ENCODE measurements around the gene ZNF524.

The ZNF524 gene

DNA sequence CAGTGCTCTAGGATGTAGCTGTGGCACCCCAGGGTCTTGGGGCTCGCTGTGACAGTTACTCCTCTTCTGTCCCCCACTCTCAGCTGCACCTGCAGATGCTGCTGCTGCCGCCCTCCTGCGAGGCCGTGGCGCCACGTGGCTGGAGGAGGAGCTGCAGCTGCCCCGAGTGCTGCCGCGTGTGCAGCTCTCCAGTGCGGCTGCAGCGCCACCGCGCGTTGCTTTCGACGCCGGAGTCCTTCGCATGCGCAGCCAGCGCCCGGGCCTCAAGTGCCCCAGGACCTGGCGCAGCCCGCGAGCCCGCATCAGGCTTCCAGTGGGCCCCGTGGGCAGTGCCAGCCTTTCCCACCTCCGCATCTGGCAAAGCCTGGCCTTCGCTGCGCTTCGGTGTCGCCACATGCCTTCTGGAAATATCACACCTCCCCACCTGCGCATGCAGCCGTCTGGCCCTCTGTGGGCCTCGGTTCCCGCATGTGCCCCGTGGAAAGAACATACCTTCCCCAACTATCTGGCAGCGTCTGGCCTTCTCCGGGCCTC, 40.0 kb downstream of the ZNF524 start:
- H3K27ac ChIP-seq = peak overlapping the region; percentile 86
- DNase-seq (ENCODE audit: low read depth, low spot score) = no peak

DNA sequence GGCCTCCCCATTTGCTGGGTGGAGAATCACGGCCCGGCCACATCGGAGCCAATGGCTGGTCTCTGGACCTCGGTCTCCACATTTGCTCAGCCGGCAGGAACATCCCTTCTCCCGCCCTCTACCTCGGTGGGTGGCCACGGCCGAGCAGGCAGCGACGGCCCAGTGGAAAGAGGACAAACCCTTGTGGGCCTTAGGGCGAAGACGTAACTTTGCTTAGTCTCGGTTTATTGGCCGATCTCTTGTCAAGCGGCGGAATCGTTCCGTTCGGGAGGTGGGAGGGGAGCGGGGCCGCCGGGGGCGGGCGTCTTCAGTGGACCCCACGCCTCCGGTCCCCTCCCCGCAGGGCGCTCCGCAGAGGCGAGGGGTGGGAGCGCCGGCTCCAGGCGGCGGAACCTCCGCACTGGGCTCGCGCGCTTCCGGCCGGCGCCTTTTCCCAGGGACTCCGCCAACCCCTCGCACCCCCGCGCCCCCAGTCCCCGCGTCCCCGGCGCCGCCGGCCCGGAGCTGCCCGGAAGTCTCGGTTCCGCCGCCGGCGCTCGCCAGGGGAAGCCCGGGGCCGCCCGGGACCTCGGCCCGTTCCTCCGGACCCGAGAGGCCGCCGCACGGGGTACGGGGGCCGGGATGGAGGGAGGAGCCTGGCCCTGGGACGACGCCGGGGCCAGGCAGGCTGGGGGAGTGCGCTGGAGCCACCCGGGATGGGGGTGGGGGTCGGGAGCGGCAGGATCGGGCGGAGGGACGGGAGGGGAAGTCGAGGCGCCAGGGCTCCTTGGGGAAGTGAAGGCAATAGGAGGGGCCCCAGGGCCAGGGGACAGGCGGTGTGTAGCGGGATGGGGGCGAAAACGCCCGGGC, 40.7 kb downstream of the ZNF524 start, which contains the start of gene ZNF580:
Gene ZNF580, plus strand, starts transcription at position 426 of the 849 bp plus-strand sequence. CDS start 1,507 bp downstream, outside the sequence.
- H3K27ac ChIP-seq = peak within 1 kb of the TSS; percentile 86
- no peak for DNase-seq (ENCODE audit: low read depth, low spot score)

DNA sequence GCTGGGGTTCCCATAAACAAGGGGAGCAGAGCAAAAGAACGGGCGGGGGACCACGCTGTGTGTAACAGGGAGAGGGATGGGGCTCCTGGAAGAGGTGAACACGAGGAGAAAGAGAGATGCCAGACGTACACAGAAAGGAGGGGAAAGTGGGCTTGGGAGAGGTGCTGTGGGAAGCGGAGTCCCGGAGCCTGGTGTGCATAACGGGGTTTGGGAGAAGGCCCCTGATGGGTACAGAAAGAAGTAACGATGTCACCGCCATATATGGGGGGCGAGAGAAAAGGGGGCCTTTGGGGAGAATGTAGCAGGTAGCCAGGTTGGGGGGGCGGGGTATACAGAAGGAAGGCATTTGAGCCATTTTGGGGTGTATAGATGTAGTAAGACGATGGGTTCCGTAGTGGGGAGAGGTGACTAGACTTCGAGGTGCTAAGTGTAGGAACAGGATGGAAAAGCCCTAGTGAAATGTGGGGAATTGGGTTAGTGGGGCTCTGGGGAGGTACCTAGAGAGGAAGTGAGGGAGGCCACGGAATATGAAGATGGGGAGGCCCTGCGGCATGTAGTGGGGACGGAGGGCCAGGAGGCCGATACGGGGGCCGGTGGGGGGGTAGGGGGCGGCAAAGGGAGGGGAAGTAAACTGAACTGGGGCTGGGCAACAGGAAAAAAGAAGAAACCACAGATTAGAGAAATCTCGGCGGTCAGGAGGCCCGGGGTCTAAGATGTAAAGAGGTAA, 41.5 kb downstream of the ZNF524 start:
- peak overlapping the region; percentile 86 for H3K27ac ChIP-seq
- DNase-seq (ENCODE audit: low read depth, low spot score) = no peak

DNA sequence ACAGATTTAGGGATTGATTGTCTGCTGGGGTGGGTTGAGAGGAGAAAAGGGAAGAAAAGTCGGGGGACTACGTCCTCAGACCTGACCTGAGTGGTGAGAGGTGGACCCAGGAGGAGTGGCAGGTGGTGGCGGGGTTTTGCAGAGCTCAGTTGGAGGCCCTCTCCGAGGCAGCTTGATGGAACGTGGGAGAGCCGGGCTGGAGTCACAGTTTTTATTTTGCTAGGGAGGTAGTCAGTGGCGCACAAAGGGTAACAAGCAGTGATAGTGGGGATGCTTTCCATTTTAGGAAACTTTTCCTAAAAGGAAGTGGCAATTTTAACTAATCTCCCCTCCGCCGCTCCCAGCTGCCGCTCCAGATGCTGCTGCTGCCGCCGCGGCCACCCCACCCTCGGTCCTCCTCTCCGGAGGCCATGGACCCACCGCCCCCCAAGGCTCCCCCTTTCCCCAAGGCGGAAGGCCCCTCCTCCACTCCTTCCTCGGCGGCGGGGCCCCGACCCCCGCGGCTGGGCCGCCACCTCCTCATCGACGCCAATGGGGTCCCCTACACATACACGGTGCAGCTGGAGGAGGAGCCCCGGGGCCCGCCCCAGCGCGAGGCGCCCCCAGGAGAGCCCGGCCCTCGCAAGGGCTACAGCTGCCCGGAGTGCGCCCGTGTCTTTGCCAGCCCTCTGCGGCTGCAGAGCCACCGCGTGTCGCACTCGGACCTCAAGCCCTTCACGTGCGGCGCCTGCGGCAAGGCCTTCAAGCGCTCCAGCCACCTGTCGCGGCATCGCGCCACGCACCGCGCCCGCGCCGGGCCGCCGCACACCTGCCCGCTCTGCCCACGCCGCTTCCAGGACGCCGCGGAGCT, 42.3 kb downstream of the ZNF524 start:
- no peak for DNase-seq (ENCODE audit: low read depth, low spot score)
- peak overlapping the region; percentile 86 for H3K27ac ChIP-seq

DNA sequence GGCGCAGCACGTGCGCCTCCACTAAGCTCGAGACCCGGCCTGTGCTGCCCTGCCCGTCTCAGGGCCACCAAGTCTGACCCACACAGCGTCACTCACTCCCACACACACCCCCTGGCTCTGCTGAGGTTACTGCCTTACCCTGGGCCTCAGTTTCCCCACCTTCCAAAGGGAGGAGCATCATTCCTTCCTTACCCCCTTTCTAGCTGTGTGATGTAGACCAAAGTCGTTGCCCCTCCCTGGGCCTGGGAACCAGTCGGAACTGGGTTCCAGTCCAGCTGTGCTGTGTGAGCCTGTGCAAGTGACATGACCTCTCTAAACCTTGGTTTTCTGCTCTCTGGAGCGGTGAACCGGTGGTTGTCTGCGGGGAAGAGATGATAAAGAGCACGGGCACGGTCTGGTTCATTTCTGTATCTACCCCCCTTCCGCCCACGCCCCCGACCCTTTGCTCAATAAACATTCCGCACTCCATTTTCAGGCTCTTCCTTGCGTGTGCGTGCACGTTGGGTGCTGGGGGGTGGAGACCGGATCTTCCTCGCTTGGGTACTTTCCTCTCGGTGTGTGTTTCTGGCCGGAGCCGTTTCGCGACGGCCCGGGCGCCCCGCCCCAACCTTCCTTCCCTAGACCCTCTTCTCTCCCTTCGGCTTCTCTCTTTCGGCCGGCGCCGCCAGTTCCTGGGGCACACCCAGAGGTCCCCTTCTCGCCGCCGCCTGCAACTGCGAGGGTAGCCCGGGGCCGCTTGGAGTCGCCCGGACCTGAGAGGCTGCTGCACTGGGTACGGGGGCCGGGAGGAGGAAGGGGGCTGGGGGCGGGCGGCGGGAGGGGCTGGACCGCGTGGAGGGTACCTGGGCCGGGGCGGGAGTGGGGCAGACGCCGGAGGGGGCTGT, 43.2 kb downstream of the ZNF524 start, which contains the start of gene ZNF581:
Gene ZNF581, plus strand, starts transcription at position 647 of the 884 bp plus-strand sequence. CDS start 923 bp downstream, outside the sequence.
- DNase-seq (ENCODE audit: low read depth, low spot score) = no peak
- peak within 1 kb of the TSS; percentile 86 for H3K27ac ChIP-seq

DNA sequence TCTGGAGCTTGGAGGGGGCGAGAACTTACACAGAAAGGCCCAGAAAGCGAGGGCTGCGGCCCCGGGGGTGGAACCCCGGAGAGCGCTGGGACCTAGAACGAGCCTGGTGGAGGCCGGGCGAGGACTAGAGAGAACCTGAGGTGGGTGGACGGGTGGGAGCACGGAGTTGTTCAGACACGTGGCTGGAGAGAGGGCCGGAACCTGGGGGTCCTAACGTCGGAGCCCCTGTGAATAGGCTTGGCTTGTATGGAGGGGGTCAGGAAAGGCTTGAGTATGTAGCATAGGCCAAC, 43.7 kb downstream of the ZNF524 start:
- DNase-seq (ENCODE audit: low read depth, low spot score) = no peak
- H3K27ac ChIP-seq = peak overlapping the region; percentile 86

DNA sequence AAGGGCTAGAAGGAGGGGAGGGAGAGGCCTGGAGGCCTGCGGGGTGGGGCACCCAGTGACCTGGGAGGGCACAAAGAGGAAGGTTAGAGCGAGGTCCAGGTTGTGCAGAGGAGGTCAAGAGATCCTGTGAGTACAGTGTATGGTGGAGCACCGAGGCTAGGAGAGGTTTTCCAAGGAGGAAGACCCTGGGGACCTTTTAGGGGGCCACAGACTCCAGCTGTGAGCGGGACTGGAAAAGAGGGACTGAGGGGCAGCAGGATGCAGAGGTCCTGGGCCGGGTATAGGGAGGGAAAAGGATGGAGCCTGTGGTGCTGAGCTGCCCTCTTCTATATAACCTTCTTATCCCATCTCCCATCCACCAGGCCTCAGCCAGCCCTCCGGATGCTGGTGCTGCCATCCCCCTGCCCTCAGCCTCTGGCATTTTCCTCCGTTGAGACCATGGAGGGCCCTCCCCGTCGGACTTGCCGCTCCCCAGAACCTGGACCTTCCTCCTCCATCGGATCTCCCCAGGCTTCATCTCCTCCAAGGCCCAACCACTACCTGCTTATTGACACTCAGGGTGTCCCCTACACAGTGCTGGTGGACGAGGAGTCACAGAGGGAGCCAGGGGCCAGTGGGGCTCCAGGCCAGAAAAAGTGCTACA, 44.2 kb downstream of the ZNF524 start:
- peak overlapping the region; percentile 86 for H3K27ac ChIP-seq
- no peak for DNase-seq (ENCODE audit: low read depth, low spot score)

DNA sequence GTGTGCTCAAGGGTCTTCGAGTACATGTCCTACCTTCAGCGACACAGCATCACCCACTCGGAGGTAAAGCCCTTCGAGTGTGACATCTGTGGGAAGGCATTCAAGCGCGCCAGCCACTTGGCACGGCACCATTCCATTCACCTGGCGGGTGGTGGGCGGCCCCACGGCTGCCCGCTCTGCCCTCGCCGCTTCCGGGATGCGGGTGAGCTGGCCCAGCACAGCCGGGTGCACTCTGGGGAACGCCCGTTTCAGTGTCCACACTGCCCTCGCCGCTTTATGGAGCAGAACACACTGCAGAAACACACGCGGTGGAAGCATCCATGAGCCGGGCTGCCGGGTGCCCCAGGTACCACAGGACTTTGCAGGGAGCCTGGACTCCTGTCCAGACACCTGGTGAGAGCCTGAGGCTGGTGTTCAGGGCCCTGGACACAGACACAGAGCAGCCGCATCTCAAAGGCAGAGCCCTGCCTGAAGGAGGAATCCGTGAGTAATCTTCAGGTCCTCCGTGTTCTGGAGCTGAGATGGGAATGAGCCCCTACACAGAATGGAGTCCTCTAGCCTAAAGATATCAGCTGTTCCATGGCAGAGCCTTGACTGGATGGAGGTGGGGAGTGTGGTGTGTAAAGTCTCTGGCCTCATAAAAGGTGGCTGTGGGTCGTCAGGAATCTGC, 44.9 kb downstream of the ZNF524 start:
- no peak overlapping the region for H3K27ac ChIP-seq
- DNase-seq (ENCODE audit: low read depth, low spot score) = no peak

DNA sequence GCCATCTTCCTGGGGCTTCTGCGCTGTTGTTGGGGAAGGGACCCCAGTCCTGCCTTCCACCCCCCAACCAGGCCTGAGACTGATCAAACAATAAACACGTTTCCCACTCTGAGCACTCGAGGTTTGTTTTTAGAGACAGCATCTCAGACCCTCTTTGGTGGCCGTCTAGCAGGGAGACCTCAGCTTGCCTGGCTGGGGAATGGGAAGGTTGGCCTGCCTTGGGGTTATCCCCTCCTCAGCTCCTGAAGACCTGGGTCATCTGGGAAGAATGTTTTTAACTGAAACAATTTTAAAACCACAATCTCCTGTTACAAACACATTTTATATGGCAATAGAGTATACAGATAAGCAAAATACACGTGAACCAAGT, 45.4 kb downstream of the ZNF524 start:
- H3K27ac ChIP-seq = no peak overlapping the region
- DNase-seq (ENCODE audit: low read depth, low spot score) = no peak

DNA sequence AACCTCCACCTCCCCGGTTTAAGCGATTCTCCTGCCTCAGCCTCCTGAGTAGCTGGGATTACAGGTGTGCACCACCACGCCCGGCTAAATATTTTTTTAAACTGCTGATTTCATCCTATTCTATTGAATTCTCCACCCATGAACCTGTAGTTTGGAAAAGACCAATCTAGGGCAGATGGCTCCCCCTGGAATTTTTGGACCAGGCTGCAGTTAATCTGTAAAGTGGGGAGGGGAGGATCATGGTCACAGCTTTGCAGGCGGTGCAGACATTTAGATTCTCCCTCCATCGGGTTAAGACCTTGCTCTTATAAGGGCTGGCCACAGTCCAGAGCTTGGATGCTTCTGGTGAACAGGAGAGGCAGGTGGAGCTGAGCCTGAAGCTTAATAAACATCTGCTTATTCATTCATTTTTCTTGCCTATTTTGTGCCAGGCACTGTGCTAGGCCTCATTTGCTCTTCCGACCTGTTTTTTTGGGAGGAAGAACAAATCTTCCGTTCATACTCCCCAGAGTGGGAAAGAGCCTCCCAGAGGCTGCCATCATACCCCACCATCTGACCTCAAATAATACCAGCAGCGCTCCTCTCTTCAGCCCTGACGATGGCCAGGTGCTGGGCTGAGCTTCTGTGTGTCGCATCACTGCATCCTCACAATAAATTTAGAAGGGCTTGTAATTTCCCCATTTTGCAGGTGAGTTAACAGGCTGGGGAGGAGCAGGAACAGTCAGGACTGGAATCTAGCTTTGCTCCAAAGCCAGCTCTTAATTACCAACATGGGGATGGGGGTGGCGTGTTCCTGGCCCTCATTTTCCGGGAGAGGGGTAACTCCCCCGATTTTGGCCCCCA, 47.0 kb downstream of the ZNF524 start:
- no peak for DNase-seq (ENCODE audit: low read depth, low spot score)
- H3K27ac ChIP-seq = peak overlapping the region; percentile 40

DNA sequence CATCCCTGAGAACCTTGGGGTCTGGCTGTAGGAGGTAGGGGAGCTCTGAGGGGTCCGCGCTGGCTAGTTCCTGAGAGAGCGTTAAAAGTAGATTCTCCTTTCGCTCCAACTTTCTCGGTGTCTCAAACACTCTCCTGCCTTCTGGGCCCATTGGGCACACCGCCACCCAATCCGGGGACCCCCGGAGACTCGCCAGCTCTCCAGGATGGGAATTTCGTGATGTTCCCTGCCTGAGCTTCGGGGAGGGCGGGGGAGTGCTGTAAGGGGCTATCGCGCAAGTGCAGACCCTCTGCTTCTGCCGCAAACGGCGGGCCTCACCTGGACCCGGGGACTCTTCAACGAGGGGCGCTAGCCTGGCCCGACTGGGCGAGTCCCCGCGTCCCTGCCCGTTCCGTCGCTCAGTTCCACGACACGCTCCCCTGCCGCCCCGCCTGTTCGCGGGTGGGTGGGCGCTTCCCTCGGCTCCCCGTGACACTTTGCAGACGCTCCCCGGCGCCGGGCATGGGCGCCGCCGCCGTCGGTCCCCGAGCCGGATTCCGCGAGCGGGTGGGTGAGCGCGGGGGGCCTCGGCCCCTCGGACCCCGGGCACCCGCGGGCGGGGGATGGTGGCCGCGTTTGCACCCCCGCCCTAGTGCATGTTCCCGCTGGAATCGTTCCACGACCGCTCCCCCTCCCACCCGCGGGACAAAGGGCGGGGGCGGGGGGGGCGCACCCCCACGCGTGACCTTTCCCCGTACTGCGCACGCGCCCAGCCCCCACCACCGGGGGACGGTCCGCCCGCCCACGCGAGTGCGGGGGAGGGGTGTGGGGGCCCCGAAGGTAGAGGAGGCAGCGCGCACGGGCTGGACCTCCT, 47.9 kb downstream of the ZNF524 start, which contains the start of gene CCDC106:
Gene CCDC106, plus strand, starts transcription at position 481 of the 853 bp plus-strand sequence. CDS start 835 bp downstream, outside the sequence.
- peak within 1 kb of the TSS; percentile 40 for H3K27ac ChIP-seq
- no peak for DNase-seq (ENCODE audit: low read depth, low spot score)

DNA sequence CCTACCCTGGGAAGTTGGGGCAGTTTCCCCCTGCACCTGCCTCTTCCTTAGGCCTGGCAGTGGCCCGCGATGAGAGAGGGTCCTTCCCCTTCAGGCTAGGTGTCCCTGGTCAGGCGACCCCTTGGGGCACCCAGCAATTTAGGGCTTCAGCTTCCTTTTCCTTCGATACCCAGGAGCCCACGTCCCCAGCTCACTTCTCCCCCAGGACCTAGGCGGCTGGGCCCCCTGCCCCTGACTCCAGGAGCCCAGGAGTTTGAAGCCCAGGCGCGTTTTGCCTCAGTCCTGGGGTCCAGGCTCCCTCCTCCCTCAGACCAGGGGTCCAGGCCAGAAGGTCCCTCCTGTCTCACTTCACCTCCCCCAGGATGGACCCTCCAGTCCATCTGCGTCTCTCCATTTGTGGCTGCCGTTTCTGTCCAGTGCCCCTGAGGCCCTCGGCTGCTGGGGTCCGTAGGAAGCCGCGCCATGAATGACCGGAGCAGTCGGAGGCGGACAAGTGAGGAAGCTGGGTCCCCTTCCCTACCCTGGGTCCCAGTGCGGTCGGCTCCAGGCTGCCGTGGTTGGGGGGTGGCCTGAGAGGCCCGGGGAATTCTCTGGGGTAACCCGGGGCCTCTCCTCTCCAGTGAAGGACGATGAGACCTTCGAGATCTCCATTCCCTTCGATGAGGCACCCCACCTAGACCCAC, 48.6 kb downstream of the ZNF524 start:
- no peak overlapping the region for H3K27ac ChIP-seq
- no peak for DNase-seq (ENCODE audit: low read depth, low spot score)

DNA sequence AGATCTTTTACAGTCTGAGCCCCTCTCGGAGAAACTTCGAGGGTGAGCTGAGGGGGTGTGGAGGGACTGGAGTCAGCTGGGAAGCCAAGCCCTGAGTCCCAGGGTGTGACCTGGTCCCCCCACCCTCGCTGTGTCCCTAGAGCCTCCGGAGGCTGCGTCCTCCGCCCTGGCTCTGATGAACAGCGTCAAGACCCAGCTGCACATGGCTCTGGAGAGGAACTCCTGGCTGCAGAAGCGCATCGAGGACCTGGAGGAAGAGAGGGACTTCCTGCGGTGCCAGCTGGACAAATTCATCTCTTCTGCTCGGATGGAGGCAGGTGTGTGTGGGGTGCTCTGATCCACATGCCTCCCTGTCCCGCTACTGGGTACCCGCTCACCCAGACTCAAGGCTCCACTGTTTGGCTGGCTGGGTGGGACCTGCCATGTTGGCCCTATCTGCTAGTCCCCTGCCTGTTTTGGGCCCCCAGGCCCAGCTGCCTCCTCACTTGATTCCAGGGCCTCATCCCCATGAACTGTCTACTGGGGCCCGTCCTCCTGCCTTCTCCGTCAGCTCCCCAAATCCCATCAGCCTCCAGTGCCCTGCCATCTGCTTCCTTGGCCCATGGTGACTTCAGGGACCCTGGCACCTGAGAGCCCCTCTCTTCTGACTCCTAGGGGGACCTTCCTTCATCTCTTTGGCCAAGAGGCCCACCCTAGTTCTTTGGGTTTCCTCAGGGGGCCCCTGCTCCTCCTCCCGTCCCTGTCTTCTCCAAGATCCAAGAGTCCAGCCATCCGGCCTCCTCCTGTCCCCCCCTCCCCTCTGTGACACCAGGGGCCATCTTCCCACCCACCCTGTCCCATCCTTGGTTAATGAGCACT, 49.4 kb downstream of the ZNF524 start:
- DNase-seq (ENCODE audit: low read depth, low spot score) = no peak
- no peak overlapping the region for H3K27ac ChIP-seq

DNA sequence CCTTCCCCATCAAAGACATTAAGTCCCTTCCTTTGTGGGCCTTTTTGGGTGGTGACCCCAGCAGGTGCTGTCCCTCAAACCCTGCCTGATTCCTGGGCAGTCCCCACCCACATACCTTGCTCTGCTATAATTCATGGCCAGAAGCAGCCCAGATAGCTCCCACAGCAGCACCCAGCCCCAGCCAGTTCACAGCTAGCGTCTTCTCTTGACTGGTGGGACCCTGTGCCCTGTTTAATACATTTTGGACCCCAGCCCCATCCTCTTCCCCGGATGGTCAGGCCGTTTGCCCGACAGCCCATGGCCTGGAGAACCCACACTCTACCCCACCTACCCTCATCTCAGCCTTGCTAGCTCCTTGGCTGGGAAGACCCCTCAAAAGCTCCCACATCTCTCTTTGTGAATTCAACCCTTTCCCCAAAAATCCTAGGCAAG, 50.1 kb downstream of the ZNF524 start:
- H3K27ac ChIP-seq = no peak overlapping the region
- no peak for DNase-seq (ENCODE audit: low read depth, low spot score)
